Progenitor cell of endocrine pancreas (in vitro differentiated cells): ENCODE results near the gene FLYWCH1. TPM values are rescaled to one million over a fixed set of nuclear protein-coding genes. Genes with fewer than 3 reads are reported as not detected.
A peak's percentile ranks its signal among the peaks of the same experiment; 100 is the strongest.

Source experiments
- DNase-seq: peaks from one replicate; pipeline ENCODE4 v3.0.0; 2021; ENCODE audit warnings: low spot score; ENCODE audit not compliant: unreplicated experiment
- H3K27ac Mint-ChIP-seq: 2 replicates; pipeline ENCODE4 v1.8.0; 2021; ENCODE audit warnings: mild to moderate bottlenecking, moderate library complexity, mixed read lengths
- H3K27me3 Mint-ChIP-seq: 2 replicates; pipeline ENCODE4 v1.8.0; 2021; ENCODE audit warnings: mixed read lengths
- H3K36me3 Mint-ChIP-seq: 2 replicates; pipeline ENCODE4 v1.8.0; 2022; ENCODE audit warnings: mixed read lengths; ENCODE audit not compliant: insufficient read depth
- H3K4me1 Mint-ChIP-seq: 2 replicates; pipeline ENCODE4 v1.8.0; 2021; ENCODE audit warnings: low read depth, mixed read lengths
- H3K4me3 Mint-ChIP-seq: 2 replicates; pipeline ENCODE4 v1.8.0; 2021; ENCODE audit warnings: low read depth, mild to moderate bottlenecking, moderate library complexity, mixed read lengths
- H3K9me3 Mint-ChIP-seq: 2 replicates; pipeline ENCODE4 v1.8.0; 2021; ENCODE audit warnings: low read depth, mixed read lengths
- total RNA-seq: library from RNA; stranded (reverse); gene quantifications from 2 replicates; pipeline ENCODE4 v1.2.1, GENCODE V29; 2021
- TF ChIP-seq, protein P1 (sequence below): fragments of 200-600 bp; sonication (generic); IDR thresholded peaks from one replicate; pipeline ENCODE4 v1.5.0; 2021; ENCODE audit warnings: antibody characterized with exemption, mild to moderate bottlenecking; ENCODE audit not compliant: unreplicated experiment

The FLYWCH1 gene
- total RNA-seq, 1 donor from 2014 or later = 19.5 TPM

DNA sequence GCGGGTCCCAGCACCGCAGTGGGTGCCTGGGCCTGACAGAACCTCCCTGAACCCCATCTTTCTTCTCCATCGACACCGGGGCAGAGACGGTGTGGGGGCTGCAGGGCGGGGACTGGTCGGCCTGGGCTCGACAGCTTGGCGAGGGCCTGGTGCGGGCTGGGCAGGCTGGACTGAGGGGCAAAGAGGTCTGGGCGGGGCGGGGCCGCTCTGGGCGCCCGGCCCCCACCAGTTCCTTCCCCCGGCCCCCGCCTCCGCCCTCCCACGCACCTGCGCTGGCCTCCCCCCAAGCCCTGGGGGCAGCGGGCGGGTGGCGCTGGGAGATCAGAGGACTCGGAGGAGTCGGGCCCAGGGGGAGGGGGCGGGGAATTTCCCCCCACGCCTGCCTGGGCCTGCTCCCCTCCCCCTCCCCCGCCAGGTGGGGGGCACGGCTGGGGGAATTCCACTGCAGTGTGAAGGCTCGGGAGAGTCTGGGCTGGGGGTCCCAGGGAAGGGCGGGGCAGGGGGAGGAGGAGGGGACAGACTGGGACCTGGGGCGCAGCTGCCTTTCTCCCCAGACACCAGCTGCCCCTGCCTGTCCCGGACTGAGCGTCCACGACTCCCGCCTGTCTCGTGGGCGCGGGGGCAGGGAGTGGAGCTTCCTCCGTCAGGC, 51.5 kb downstream of the FLYWCH1 start:
- Mint-ChIP-seq H3K4me1 (peaks cover 2% of the 10 kb centered on the region), H3K9me3 (no peaks in the 10 kb centered on the region), H3K27me3 (peaks cover 40% of the 10 kb centered on the region), H3K4me3 (peak overlapping the region; percentile 57), H3K36me3 (no peaks in the 10 kb centered on the region), H3K27ac (no peak overlapping the region)
- DNase-seq = no peak
- TF ChIP-seq, protein P1, sequence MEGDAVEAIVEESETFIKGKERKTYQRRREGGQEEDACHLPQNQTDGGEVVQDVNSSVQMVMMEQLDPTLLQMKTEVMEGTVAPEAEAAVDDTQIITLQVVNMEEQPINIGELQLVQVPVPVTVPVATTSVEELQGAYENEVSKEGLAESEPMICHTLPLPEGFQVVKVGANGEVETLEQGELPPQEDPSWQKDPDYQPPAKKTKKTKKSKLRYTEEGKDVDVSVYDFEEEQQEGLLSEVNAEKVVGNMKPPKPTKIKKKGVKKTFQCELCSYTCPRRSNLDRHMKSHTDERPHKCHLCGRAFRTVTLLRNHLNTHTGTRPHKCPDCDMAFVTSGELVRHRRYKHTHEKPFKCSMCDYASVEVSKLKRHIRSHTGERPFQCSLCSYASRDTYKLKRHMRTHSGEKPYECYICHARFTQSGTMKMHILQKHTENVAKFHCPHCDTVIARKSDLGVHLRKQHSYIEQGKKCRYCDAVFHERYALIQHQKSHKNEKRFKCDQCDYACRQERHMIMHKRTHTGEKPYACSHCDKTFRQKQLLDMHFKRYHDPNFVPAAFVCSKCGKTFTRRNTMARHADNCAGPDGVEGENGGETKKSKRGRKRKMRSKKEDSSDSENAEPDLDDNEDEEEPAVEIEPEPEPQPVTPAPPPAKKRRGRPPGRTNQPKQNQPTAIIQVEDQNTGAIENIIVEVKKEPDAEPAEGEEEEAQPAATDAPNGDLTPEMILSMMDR = no peak

DNA sequence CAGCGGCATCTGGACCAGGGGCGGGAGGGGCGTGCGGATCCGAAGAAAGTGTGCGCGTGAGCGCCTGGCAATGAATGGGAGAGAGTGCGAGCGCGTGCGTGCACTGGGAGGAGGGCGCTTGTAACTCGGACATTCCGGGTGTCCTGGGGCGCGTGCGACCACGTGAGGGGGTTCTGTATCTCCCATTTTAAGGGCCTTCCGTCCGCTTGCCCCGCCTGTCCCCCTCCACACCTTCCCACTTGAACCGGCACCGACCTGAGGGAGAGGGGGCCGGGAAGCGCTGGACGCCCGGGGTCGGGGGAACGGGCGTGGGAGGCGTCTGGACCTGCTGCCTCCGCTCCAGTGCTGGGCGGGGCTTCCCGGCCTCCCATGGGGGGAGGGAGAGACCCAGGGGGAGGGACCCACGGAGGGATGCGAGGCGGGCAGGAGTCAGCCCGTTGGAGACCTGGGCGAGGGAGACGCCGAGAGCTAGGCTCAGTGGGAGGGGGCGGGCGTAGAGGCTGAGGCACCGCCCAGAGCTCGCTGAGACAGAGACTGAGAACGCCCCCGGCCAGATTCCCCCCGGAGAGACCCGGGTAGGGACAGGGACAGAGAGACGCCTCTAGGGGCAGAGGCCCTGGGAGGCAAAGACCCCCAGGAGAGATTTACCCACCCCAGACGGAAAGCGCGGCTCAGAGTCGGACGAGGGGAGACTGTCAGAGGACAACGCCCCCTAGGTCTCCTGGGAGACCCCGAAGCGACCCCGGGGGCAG, 52.2 kb downstream of the FLYWCH1 start, which contains the start of gene KREMEN2:
Gene KREMEN2, plus strand, starts transcription at position 553 of the 752 bp plus-strand sequence. CDS start 246 bp downstream, outside the sequence.
- Mint-ChIP-seq H3K36me3 (no peaks in the 10 kb centered on the region), H3K27me3 (peaks cover 43% of the 10 kb centered on the region), H3K4me3 (peak within 1 kb of the TSS; percentile 57), H3K9me3 (no peaks in the 10 kb centered on the region), H3K4me1 (peaks cover 2% of the 10 kb centered on the region), H3K27ac (no peak within 1 kb of the TSS)
- TF ChIP-seq, protein P1 = peak; percentile 10
- no peak for DNase-seq

DNA sequence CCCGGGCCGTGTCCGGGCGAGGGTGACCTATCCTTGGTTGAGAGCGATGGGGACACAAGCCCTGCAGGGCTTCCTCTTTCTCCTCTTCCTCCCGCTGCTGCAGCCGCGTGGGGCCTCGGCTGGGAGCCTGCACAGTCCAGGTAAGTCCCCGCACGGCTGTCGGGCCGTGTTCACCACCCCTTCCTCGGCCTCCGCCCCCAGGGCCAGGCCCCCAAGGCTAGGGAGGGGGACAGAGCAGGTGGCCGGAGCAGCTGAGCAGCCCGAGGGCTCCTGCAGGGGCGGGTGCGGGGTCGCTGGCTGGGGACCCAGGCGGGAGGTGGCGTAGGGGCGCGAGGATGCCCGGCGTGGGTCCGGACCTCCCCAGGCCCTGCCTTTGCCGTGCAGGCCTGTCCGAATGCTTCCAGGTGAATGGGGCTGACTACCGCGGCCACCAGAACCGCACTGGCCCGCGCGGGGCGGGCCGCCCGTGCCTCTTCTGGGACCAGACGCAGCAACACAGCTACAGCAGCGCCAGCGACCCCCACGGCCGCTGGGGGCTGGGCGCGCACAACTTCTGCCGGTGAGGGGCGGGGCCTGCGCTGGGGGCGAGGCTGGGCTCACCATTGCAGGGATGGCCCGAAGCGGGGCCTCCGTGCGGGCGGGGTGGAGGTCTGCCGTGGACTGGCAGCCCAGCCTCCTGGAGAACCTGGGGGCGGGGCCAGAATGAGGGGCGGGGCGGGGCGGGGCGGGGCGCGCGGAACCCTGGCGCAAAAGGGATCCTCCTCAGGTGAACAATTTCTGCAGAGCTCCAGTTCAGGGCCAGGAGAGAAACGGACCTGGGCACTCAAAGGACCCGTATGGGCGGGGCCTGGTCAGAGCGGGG, 53.0 kb downstream of the FLYWCH1 start:
- H3K36me3 Mint-ChIP-seq = no peaks in the 10 kb centered on the region
- TF ChIP-seq, protein P1 = peak; percentile 4
- no peak overlapping the region for H3K27ac Mint-ChIP-seq
- peaks cover 2% of the 10 kb centered on the region for H3K4me1 Mint-ChIP-seq
- no peak overlapping the region for H3K4me3 Mint-ChIP-seq
- H3K27me3 Mint-ChIP-seq = peaks cover 39% of the 10 kb centered on the region
- H3K9me3 Mint-ChIP-seq = no peaks in the 10 kb centered on the region
- DNase-seq = peak; percentile 69

DNA sequence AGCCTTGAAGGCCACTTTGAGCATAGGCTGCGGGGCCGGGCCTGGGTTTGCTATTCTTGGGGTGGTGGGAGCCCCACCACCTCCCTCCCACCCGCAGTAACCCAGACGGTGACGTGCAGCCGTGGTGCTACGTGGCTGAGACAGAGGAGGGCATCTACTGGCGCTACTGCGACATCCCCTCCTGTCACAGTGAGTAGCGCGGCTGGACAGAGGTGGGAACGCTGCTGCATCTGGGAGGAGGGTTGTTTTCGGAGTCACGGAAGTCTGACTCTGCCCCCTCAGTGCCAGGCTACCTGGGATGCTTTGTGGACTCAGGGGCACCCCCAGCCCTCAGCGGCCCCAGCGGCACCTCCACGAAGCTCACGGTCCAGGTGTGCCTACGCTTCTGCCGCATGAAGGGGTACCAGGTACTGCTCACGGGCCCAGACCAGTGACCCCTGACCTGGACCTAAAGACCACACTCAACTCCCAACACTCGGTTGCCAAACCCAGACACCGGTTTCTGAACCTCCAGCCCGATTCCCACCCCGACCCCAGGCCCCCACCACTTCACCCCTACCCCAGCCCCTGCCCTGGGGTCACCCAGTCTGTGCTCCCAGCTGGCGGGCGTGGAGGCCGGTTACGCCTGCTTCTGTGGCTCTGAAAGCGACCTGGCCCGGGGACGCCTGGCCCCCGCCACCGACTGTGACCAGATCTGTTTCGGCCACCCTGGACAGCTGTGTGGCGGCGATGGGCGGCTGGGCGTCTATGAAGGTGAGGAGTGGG, 54.5 kb downstream of the FLYWCH1 start:
- DNase-seq = no peak
- Mint-ChIP-seq H3K4me3 (no peak overlapping the region), H3K27me3 (peaks cover 38% of the 10 kb centered on the region), H3K27ac (no peak overlapping the region), H3K9me3 (no peaks in the 10 kb centered on the region), H3K36me3 (no peaks in the 10 kb centered on the region), H3K4me1 (peaks cover 2% of the 10 kb centered on the region)
- TF ChIP-seq, protein P1 = no peak
